Cardiac septum (tissue), 1 donor: ENCODE measurements around the gene CPEB3. TPM values are rescaled to one million over a fixed set of nuclear protein-coding genes. Genes with fewer than 3 reads are reported as not detected.
A peak's percentile ranks its signal among the peaks of the same experiment; 100 is the strongest.
"Not testable (repeated sequence)": the region's sequence is repeated elsewhere in the genome, so short reads cannot be mapped to it uniquely, and the experiment has no call there.

Experiments
- DNase-seq: peaks from one replicate; pipeline ENCODE4 v3.0.0-alpha.2; 2020; ENCODE audit warnings: low spot score
- intact Hi-C: fragments of 100-400 bp; cut with DNase I; formaldehyde crosslinking; loops from one replicate; pipeline ENCODE4 v1.14.0; 2022
- total RNA-seq: library from RNA; stranded (reverse); fragmentation: NEBNext Ultra II Directional; extraction: Animal tissue kit (Norgen Biotek cat#: 25700); gene quantifications from one replicate; pipeline ENCODE4 v1.2.1, GENCODE V29; 2021
- donor health status: DM: no; HTN: no; CAD: no.

The CPEB3 gene
- total RNA-seq, 1 donor from 2014 or later: 8.3 TPM

DNA sequence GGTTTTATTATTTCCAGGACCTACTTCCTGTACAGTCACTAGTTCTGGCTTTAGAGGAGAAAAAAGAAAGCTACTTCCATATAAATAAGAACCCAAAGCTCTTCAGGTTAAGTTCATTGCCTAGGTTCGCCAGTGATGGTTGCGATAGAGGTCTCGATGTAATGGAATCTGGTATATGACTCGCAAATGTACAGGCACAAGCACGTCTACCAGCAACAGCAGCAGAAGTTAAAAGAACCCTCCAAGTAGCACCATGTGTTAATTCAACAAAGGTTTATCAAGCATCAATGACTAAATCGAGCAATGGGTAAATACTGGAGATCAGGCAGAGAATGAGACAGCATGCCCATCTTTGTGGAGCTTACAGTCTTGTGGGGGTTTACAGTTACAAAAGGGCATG lies 211.9 kb downstream of the CPEB3 start:
- intact Hi-C loops: no loop called here
- DNase-seq: no peak

DNA sequence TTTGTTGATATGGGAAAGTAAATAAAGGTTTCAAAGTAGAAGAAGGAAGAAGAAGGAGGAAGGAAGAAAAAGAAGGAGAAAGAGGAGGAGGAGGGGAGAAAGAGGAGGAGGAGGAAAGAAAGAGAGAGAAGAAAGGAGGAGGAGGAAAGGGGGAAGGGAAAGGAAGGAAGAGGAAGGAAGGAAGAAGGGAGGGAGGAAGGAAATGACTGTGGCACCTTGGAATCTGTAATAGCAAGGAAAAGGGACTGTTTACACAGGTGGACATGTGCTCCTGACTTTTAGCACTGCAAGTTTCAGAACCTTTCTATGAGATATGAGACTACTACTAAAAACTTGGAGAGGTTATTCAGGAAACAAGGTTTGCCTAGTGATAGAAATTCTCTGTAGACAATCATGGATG lies 214.2 kb downstream of the CPEB3 start:
- no peak for DNase-seq
- intact Hi-C loops: no loop called here

DNA sequence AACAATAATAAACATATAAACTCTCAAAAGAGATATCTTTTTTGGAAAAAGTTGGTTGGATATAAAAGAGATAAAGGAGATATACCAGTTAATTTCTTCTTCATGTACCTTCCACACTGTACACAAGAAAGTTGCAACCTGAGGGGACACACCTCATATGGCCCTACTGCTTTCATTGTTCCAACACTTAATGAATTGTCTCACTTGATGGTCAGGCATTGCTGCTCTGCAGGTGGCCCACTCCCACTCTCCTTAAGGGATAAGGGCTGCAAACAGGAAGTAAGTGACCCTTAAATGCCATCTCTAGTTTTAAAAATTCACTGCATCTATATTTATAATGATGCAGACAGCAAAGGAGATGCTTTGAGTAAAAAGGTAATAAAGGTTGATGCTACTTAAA lies 215.0 kb downstream of the CPEB3 start:
- intact Hi-C loops: no loop called here
- no peak for DNase-seq

DNA sequence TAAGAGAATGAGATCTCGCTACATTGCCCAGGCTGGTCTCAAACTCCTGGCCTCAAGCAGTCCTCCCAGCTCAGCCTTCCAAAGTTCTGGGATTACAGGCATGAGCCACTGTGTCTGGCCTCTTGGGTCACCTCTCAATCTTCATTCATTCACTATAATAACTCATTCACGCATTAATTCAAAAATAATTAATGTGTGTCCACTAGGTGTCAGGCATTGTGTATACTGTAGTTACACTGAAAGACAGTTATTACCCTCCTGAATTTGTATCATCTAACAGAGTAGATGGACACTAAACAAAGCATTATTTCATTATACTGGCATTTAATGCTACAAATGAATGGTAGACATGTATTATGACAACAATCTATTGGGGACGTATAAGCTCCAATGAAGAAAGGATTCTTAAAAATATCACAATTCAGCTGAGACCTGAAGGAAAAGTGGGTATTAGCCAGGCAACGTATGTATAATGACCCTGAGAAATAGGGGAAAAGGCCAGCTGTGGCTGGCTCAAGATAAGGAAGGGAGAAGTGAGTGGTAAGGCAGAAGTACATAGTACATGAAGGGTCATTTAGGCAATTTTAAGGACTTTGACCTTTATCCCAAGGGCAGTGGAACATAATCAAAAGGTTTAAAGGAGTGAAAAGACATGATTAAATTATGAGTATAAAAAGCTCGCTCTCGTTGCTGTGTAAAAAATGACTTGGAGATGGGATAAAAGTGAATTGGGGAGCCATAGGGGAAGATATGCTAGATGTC lies 216.6 kb downstream of the CPEB3 start:
- intact Hi-C loops: no loop called here
- DNase-seq: no peak

DNA sequence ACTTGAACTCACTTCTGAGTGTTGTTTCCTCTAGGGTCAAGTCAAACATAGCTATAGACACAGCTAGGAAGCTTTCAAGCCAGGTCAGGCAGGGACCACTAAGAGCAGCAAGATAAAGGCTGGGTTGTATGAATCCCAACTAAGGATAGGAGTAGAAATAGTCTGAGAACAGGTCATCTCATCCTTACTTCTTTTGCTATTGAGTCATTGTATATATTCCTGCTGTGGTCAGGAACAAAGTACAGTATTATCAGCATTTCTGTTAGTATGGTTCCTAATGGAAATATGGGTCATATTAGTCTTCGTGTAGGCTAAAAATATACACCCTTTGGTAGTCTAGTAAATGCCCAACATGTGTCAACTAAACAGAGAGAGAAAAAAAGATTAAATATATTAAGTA lies 222.0 kb downstream of the CPEB3 start:
- intact Hi-C loops: no loop called here
- no peak for DNase-seq

DNA sequence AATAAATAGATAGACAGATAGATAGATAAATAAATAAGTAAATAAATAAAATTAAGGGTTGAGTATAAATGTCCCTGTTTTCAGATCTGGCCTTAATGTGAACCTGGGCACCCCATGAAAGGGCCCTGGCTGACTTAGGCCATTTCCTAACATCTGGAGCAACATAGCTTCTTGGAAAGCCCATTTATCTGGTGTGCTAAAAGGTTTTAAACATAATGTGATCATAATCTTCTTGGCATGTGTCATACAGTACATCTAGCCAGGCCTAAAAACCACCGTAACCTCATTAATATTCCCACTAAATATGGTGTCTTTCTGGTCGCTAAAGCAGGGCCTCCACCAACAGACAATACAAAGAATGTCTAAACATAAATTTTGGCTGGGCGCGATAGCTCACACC lies 224.5 kb downstream of the CPEB3 start:
- intact Hi-C loops: no loop called here

DNA sequence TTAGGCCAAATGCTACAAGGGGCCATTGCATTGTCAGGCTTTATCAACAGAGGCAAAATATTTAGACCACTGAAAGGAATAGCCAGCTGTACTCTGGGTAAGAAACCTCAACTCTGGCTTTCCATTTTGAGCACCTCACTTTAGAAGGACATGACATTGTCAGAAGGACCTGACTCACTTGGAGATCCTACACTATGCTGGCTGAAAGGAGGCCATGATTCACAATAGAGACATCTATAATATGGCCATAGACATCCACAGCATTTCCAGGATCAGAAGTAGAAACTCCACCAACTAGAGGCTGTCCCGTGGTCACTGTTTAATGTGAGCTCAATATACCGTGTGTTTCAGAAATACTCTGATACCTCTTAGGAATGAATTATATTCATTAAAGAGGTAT lies 226.4 kb downstream of the CPEB3 start:
- DNase-seq: no peak
- intact Hi-C loops: no loop called here

More for the DNA sequence above, 224.5 kb downstream of the CPEB3 start:
- no peak for DNase-seq

DNA sequence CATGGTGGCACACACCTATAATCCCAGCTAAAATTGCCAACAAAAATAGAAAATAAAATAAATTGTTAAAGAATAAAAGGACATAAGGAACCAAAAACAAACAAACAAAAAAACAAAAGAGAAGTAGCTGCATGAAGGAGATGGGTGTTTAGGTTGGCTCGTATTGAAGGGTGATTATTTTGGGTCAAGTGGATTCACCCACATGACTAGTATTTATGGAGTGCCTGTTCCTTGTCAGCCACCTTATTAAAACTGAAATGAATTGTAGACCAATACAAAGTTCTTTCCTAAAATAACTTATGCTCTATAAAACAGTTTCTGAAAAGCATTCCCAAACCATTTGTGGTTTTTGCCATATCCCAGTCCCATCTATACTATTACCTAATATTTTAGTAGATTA lies 228.6 kb downstream of the CPEB3 start:
- intact Hi-C loops: no loop called here

DNA sequence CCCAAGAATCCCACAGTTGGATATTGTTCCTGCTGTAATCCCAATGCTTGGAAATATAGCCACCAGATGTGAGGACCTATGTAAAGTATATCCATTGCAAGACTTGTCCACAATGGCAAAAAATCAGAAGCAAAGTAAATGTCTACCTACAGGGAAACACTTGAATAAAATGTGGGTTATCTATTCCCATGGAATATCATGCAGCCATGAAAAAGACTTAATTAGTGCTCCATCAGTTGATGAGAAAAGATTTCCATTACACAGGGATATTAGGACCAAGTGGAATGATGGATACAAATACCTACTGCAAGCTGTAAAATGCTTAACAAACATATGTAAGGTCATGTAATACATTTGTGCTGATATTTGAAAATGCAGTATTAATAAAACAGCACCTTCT lies 236.1 kb downstream of the CPEB3 start:
- intact Hi-C loops: no loop called here
- DNase-seq: no peak

More for the DNA sequence above, 228.6 kb downstream of the CPEB3 start:
- DNase-seq: no peak

DNA sequence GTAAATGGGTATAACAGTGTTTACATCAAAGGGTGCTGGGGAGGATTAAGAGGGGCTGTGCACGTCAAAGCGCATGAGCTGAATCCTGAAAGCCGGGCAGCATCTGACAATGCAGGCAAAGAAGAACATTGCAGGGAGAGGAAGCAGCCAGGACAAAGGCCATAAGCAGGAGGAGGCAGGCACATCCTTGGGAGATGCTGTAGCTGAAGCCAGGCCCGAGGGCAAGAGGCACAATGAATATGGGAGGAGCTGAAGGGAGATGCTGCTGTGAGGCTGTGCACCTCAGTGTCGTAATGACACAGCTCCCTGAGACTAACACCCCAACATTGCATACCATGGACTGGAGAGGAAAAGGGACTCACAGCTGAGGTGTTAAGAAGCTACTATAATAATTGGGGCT lies 238.1 kb downstream of the CPEB3 start:
- DNase-seq: no peak
- intact Hi-C loops: no loop called here

DNA sequence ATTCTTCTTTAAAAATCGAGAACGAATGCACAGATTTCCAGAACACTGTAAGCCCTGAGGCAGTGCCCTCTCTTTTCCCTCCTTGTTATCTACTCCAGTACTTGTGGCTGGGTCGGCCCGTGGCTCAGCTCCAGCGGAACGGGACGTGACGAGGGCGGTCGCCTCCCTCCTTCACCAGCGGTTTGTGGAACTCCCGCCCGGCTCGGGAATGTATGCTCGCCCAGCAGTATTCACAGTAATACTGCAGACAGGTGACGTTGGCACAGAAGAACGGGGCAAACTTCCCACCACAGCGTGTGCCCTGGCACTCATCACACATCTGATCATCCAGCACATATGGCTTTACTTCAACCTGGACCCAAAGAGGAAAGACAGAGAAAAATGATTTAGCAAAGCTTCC lies 238.8 kb downstream of the CPEB3 start:
- intact Hi-C loops: no loop called here
- peak; percentile 83 for DNase-seq

DNA sequence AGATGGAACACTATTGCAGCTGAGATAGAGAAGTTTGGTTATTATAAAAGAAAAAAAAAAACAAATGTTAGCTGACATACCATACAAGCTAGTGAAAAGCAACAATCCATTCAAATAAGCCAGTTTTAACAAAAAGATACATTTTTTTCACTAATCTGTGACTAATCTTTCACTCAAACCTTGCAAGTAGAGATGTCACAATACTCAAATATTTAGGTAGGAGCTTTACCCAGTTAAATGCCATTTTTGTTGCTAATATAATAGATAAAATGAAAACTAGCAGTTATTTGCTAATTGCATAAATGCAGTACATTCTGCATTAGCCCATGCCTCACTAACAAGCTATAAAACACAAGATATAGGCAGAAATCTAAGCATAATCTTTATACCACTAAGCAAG lies 243.7 kb downstream of the CPEB3 start:
- DNase-seq: no peak
- intact Hi-C loops: no loop called here

DNA sequence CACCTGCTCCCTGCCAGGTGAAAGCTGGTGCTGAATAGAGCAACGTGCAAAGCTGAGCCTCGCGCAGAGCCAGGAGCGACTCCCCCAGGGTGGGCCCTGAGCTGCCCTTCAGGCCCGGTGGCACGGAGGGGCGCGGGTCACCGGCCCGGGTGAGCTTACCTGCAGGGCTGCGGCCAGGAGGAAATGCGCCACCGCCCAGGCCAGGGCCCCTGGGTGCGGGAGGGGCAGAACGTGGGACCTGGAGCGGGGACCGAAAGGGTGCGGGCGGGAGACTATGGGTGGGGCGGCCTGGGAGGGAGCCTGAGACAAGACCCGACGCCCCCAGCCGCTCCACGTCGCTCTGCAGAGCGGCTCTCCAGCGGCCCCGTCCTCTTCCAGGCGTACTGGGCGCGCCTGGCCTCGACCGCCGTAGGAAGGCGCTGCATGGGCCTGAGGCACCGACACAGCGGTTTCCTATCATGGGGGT lies 245.2 kb downstream of the CPEB3 start:
- intact Hi-C loops: no loop called here
- DNase-seq: no peak

DNA sequence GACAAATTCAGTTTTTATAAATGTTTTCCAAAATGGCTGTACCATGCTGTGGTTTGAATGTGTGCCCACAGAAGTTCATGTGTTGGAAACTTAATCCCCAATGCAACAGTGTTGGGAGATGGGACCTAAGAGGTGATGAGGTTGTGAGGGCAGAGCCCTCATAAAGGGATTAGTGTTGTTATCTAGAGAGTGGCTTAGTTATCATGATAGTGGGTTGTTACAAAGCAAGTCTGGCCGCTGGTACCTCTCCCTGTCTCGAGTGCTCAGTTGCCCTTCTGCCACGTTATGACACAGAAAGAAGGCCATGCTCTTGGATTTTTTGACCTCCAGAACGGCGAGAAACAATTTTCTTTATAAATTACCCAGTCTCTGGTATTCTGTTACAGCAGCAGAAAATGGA lies 248.3 kb downstream of the CPEB3 start:
- intact Hi-C loops: no loop called here
- DNase-seq: no peak

DNA sequence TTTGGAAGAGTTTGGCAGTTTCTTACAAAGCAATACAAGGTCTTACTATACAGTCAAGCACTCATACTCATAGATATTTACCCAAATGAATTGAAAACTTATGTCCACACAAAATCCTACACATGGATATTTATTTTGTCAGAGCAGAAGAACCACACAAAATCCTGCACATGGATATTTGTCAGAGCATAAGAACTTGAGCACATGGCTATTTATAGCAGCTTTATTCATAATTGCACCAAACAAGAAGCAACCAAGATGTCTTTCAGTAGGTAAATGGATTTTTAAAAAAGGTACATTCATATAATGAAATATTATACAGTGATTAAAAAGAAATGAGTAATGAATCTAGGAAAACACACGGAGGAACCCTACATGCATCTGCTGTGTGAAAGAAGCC lies 251.9 kb downstream of the CPEB3 start:
- intact Hi-C loops: no loop called here
- DNase-seq: no peak

DNA sequence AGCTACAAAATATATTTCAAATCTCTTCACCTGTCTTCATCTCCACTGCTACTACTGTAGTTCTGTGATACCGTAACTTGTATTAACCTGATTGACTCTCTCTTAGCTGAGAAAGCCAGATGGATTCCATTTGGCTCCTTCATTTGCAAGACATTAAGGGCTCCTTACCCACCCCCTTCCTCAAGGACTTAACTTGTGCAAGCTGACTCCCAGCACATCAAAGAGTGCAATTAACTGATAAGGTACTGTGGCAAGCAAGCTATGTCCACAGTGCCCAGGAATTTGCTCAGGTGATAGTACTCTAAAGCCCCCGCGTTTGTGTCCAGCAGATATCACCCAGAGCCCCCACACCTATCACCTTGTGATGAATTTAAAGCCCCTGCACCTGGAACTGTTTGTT lies 257.8 kb downstream of the CPEB3 start:
- intact Hi-C loops, DNase-seq: not testable (repeated sequence)

DNA sequence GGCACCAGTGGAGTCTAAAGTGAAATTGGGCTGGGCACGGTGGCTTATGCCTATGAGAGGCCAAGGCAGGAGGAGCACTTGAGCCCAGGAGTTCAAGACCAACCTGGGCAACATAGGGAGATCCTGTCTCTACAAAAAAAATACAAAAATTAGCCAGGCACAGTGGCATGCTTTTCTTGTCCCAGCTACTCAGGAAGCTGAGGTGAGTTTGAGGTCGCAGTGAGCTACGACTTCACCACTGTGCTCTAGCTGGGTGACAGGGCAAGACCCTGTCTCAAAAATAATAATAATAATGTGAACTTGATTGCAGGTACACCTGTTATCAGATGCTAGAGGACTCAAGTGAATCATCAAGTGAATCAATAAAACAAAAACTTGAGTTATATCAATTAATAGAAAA lies 259.3 kb downstream of the CPEB3 start:
- intact Hi-C loops: no loop called here
- no peak for DNase-seq

DNA sequence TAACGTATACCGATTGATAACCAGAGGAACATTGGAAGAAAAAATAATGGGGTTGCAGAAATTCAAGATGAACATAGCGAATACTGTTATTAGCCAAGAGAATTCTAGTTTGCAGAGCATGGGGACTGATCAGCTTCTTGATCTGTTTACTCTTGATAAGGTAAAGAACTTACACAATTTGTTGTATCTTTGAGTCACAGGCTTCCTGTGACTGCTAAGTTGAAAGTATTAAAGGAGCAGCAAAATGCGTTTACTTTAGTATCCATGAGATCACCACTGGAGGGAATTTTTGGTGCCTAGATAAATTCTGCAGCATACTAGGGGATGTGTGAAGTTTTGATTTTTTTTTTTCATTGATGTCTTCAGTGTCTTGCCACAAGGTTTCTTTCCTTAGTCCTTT lies 263.7 kb downstream of the CPEB3 start:
- intact Hi-C loops: no loop called here
- DNase-seq: no peak

DNA sequence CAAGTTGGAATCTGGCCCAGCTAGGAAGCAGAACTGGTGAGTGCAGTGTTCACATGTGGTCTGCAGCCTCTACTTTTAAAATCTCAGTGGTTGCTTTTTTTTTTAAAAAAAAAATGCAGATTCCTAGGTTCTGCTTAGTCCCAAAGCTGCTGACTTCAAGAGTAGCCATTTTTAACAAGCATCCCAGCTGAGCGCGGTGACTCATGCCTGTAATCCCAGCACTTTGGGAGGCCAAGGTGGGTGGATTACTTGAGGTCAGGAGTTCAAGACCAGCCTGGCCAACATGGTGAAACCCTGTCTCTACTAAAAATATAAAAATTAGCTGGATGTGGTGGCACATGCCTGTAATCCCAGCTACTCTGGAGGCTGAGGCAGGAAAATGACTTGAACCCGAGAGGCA lies 265.5 kb downstream of the CPEB3 start:
- intact Hi-C loops, DNase-seq: not testable (repeated sequence)

DNA sequence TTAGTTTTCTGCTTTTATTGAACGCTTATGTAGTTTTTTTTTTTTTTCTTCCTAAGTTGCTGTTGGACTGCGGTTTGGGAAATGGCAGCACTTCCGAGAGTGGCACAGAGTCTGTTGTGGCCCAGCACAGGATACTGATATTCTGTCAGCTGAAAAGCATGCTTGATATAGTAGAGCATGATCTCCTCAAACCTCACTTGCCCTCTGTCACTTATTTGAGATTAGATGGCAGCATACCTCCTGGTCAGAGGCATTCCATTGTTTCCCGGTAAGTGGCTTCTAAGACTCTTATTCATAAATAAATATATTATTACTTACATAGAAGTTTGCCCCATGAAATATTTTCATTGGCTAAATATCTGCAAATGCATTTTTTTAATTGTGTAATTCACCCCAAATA lies 266.2 kb downstream of the CPEB3 start:
- DNase-seq: no peak
- intact Hi-C loops: no loop called here

DNA sequence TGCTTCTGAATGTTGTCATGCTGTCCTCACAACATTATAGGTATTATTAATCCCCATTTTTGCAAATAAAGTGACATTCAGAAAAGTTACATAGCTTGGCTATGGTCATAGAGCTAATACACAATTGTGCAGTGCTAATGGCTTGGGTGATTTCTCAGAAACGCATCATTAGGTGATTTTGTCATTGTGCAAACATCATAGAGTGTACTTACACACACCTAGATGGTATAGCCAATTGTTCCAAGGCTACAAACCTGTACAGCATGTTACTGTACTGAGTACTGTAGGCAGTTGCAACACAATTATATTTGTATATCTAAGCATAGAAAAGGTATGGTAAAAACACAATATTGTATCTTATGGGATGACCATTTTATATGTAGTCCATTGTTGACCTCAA lies 276.3 kb downstream of the CPEB3 start:
- no peak for DNase-seq
- intact Hi-C loops: no loop called here
